Thoracic aorta (tissue), 2 donors: Measurements from ENCODE around the gene PRTG. TPM values are rescaled to one million over a fixed set of nuclear protein-coding genes. Genes with fewer than 3 reads are reported as not detected.

Experiments used
- ATAC-seq: fragments of 150-250 bp; one replicate; pipeline ENCODE4 v1.8.0; 2017; ENCODE audit warnings: low read depth; ENCODE audit not compliant: insufficient number of reproducible peaks, low FRiP score
- DNase-seq: peaks from one replicate; pipeline ENCODE4 v3.0.0-alpha.2; 2020; ENCODE audit warnings: low spot score
- H3K27ac ChIP-seq, 2 donors: fragments of 200-600 bp; sonication (generic); 1 replicate in 1 of 2; 2 replicates in 1 of 2; pipeline ENCODE4 v1.5.1; 2016; ENCODE audit warnings: mild to moderate bottlenecking in 2 of 2, moderate library complexity in 2 of 2
- H3K27me3 ChIP-seq: fragments of 200-600 bp; sonication (generic); replicated peaks from 2 replicates; pipeline ENCODE4 v1.6.0; 2016; ENCODE audit warnings: mild to moderate bottlenecking; ENCODE audit not compliant: insufficient read depth
- H3K36me3 ChIP-seq: fragments of 200-600 bp; sonication (generic); one replicate; pipeline ENCODE4 v1.5.1; 2016
- H3K4me1 ChIP-seq, 2 donors: fragments of 200-600 bp; sonication (generic); 1 replicate in 1 of 2; 2 replicates in 1 of 2; pipeline versions ENCODE4 v1.5.1 to v1.6.0; 2016; ENCODE audit warnings: low read depth in 2 of 2, mild to moderate bottlenecking in 1 of 2; ENCODE audit not compliant: control insufficient read depth in 1 of 2
- H3K4me3 ChIP-seq: fragments of 200-600 bp; sonication (generic); 2 replicates; pipeline ENCODE4 v1.5.1; 2016; ENCODE audit warnings: mild to moderate bottlenecking
- H3K9me3 ChIP-seq: fragments of 200-600 bp; sonication (generic); 2 replicates; pipeline ENCODE4 v1.5.1; 2016
- CTCF ChIP-seq: fragments of 200-600 bp; sonication (generic); IDR thresholded peaks from one replicate; pipeline ENCODE4 v1.5.1; 2019; ENCODE audit warnings: antibody characterized with exemption
- total RNA-seq, 2 donors: library from RNA; depleted of rRNA; stranded (reverse); fragments of >200 nt; gene quantifications; one replicate each; pipeline versions ENCODE4 v1.1.0 to v1.2.3, GENCODE V29; 2016

PRTG gene
- total RNA-seq, 2 donors from 2014 or later = 0.41 to 3.0 TPM

DNA sequence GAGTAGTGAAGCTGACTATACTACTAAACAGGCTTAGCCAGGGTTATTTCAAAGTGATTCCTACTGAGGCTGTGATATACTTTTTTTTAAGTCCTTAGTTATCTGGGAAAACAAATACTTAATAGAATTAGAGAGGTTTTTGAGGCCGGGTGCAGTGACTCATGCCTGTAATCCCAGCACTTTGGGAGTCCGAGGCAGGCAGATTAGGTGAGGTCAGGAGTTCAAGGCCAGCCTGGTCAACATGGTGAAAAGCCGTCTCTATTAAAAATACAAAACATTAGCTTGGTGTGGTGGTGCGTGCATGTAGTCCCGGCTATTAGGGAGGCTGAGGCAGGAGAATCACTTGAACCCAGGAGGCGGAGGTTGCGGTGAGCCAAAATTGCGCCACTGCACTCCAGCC is 34.2 kb downstream of the PRTG start:
- Histone ChIP-seq H3K4me3 (no peak overlapping the region), H3K36me3 (no peaks in the 10 kb centered on the region), H3K27ac (no peak overlapping the region), H3K9me3 (no peaks in the 10 kb centered on the region), H3K27me3 (no peaks in the 10 kb centered on the region), H3K4me1 (no peaks in the 10 kb centered on the region)
- no peak for TF ChIP-seq CTCF
- DNase-seq (no peak), ATAC-seq (no peak)

- Histone ChIP-seq H3K9me3 (no peaks in the 10 kb centered on the region), H3K4me3 (no peak overlapping the region), H3K27me3 (no peaks in the 10 kb centered on the region), H3K27ac (no peak overlapping the region), H3K4me1 (no peaks in the 10 kb centered on the region), H3K36me3 (no peaks in the 10 kb centered on the region)
- ATAC-seq = no peak
- no peak for DNase-seq
- TF ChIP-seq CTCF = no peak
Observed at GRCh38 chr15:55707951-55708350, 35.0 kb downstream of the PRTG start.

GRCh38 chr15:55707518-55707917 is 35.4 kb downstream of the PRTG start:
- Histone ChIP-seq H3K36me3 (no peaks in the 10 kb centered on the region), H3K4me1 (no peaks in the 10 kb centered on the region), H3K4me3 (no peak overlapping the region), H3K9me3 (no peaks in the 10 kb centered on the region), H3K27me3 (no peaks in the 10 kb centered on the region), H3K27ac (no peak overlapping the region)
- DNase-seq = no peak
- ATAC-seq = no peak
- no peak for TF ChIP-seq CTCF

DNA sequence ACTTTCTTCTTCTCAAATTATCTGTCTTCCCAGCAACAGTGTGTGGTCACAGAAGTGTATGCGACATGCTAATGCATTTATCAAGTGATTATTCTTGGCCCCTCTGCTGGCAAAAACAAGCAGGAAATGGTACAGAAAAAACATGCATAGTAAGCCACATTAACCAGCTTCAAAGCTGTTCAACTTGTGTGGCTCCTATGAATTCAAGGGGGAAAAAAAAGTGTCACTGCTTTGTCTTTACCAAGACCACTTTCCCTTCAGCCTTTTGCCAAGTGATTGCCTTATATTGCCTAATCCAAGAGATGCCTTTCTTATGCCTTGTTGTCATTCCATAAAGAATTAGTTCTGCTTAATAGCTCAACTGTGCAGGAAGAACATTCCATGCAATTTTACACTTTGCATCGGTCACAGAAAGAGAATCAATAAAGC is 39.1 kb downstream of the PRTG start:
- Histone ChIP-seq H3K36me3 (no peaks in the 10 kb centered on the region), H3K4me1 (no peaks in the 10 kb centered on the region), H3K27ac (no peak overlapping the region), H3K4me3 (no peak overlapping the region), H3K9me3 (no peaks in the 10 kb centered on the region), H3K27me3 (no peaks in the 10 kb centered on the region)
- no peak for TF ChIP-seq CTCF
- DNase-seq (no peak), ATAC-seq (no peak)

DNA sequence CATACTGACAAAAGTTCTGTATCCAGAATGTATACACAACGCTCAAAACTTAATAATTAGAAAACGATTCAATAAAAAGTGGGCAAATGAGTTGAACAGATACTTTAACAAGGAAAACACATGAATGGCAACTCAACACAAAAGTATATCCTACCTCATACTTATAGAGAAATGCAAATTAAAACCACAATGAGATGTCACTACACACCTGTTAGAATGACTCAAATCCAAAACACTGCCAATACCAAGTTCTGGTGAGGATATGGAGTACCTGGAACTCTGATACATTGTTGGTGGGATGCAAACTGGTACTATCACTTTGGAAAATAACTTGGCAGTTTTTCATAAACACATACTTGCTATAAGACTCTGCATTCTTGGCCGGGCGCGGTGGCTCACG is 42.1 kb downstream of the PRTG start:
- DNase-seq = no peak
- H3K27me3 ChIP-seq = no peaks in the 10 kb centered on the region
- no peak overlapping the region for H3K4me3 ChIP-seq
- no peaks in the 10 kb centered on the region for H3K9me3 ChIP-seq
- H3K36me3 ChIP-seq = no peaks in the 10 kb centered on the region
- no peak for ATAC-seq
- TF ChIP-seq CTCF = no peak
- H3K4me1 ChIP-seq = no peaks in the 10 kb centered on the region
- no peak overlapping the region for H3K27ac ChIP-seq
